GM18873 (cell line): ENCODE measurements around the gene SH2B3.

ENCODE experiments used
- ATAC-seq: cut with Tn5 transposase; IDR thresholded peaks from one replicate; pipeline ENCODE4 v1.9.1; 2021; ENCODE audit warnings: mild to moderate bottlenecking, moderate library complexity, moderate number of reproducible peaks; ENCODE audit not compliant: unreplicated experiment, low FRiP score

Gene SH2B3

GRCh38 chr12:111441107-111441928 is 35.6 kb downstream of the SH2B3 start:
- no peak for ATAC-seq

GRCh38 chr12:111442301-111443045 is 36.8 kb downstream of the SH2B3 start:
- ATAC-seq, result no peak

GRCh38 chr12:111443086-111443485 is 37.4 kb downstream of the SH2B3 start:
- ATAC-seq, result no peak

GRCh38 chr12:111443586-111443985 is 37.9 kb downstream of the SH2B3 start:
- ATAC-seq, result no peak

GRCh38 chr12:111444314-111444924 is 38.7 kb downstream of the SH2B3 start:
- ATAC-seq, result peak; percentile 32

GRCh38 chr12:111444925-111445725 is 39.4 kb downstream of the SH2B3 start:
- peak; percentile 85 for ATAC-seq

- ATAC-seq, result no peak
Observed at GRCh38 chr12:111445726-111446581, 40.2 kb downstream of the SH2B3 start.

GRCh38 chr12:111446631-111447570 is 41.2 kb downstream of the SH2B3 start:
- no peak for ATAC-seq

GRCh38 chr12:111447571-111448265 is 42.0 kb downstream of the SH2B3 start:
- no peak for ATAC-seq

GRCh38 chr12:111448266-111448830 is 42.6 kb downstream of the SH2B3 start:
- ATAC-seq, result no peak

- ATAC-seq, result no peak
Observed at GRCh38 chr12:111448846-111449790, 43.4 kb downstream of the SH2B3 start.

GRCh38 chr12:111450676-111451075 is 45.0 kb downstream of the SH2B3 start:
- ATAC-seq, result no peak

GRCh38 chr12:111451232-111451631 is 45.5 kb downstream of the SH2B3 start:
- no peak for ATAC-seq

GRCh38 chr12:111451649-111452129 is 46.0 kb downstream of the SH2B3 start:
- ATAC-seq, result no peak

- no peak for ATAC-seq
Observed at GRCh38 chr12:111453071-111453989, 47.6 kb downstream of the SH2B3 start.
